Renal cortical epithelial cell (primary cell): ENCODE measurements around the gene SNX11. TPM values are rescaled to one million over a fixed set of nuclear protein-coding genes. Genes with fewer than 3 reads are reported as not detected.

Experiments used
- DNase-seq: peaks from one replicate; pipeline ENCODE4 v3.0.0-alpha.2; 2011; ENCODE audit warnings: low read depth
- total RNA-seq: library from RNA; depleted of rRNA; stranded (reverse); fragments of >200 nt; gene quantifications from 2 replicates; pipeline ENCODE4 v1.2.3, GENCODE V29; 2014

SNX11 gene
- total RNA-seq, 1 donor from 2014 or later = 16.1 TPM

DNA sequence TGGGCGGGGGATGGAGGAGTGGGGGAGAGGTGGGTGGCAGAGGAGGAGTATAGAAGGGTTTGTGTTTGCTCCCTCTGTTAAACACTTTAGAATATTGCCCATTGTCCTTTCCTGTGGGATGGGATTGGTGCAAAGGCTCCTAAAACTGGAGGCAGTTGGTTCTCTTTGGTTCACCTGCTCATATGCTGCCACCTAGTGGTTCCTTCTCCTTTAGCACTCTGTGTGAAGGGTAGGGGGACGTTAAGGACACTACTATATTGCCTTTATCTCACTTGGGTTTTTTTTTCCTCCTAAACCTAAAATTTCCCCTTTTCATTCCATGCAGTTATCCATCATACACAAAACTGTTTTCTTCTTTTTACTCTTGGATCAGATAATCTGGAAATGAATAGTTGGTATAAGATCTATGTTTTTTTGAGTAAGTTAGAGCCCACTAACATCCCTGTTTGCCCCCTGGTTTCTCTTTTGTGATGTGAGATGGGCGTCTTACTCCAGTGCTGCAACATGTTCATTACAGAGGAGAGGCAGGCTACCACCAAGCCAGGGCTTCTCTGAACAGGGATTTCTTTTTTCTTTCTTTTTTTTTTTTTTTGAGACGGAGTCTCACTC lies 23.8 kb downstream of the SNX11 start:
- DNase-seq = peak; percentile 66

DNA sequence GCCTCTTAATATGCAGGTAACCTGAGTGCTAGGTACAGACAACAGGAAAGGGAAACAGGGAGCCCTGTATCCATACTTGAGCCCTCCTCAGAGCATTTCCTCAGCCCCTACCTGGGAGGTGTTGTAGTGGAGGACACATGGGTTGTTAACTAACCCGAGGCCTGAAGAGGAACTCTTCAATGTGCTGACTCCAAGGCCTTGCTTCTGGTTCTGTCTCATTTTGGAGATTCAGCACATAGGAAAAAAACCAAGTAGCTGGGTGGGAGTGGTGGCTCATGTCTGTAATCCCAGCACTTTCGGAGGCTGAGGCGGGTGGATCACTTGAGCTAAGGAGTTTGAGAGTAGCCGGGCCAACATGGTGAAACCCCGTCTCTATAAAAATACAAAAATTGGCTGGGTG lies 24.8 kb downstream of the SNX11 start:
- DNase-seq = no peak

DNA sequence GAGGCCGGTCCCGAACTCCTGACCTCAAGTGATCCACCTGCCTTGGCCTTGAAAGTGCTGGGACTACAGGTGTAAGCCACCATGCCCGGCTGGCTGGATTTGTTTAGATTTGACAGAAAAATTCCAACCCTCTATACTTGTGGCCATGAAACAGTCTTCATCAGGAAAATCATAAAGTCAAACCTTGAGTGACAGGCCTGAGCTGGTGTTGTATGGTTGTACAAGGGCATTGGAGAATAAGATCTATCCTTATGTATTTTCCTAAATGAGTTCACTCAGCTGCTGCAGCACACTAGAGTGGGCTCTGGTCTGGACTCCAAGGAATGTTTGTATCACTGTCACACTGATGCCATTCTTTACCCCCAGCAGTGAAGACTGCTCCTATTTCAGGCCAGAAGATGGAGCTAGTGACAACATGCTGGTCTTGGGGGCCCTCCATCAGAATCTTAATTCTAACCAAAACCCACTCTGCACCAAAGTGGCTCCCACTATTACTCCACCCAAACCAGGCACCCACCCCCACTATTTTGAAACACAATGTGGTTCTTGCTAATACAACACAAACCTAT lies 27.4 kb downstream of the SNX11 start:
- no peak for DNase-seq

DNA sequence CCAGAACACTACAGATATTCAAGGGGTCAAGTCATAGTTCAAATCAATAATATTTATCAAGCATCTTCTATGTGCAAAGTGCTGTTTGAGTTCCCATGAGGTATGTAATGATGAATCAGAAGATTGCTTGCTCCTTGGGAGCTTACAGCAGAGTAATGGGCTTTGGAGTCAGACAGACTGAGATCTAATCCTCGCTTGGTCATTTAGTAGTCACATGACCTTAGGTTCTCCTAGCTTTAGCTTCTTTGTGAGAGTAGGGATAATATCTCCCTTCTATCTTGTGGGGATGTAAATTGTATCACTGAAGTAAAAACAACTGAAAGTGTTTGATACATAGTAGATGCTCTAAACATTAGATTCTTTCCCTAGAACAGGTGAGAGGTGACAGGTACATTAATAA lies 30.1 kb downstream of the SNX11 start:
- DNase-seq = no peak

DNA sequence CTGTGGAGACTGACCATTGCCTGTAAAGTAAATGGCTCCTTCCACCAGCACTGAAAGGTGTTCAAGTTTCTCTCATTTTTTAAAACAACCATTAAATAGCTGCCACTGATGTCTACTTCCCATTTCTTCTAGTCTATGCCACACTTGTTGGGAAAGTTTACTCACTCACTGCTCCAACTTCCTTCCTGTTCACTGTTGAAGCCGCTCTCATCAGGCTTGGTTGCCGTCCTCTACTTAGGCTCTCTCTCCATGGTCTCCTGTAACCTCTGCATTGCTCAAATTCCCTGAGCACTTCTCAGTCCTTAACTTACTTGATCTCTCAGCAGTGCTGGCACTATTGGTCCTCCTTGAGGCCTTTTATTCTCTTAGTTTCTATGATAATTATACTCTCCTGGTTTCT lies 32.4 kb downstream of the SNX11 start:
- DNase-seq = no peak

DNA sequence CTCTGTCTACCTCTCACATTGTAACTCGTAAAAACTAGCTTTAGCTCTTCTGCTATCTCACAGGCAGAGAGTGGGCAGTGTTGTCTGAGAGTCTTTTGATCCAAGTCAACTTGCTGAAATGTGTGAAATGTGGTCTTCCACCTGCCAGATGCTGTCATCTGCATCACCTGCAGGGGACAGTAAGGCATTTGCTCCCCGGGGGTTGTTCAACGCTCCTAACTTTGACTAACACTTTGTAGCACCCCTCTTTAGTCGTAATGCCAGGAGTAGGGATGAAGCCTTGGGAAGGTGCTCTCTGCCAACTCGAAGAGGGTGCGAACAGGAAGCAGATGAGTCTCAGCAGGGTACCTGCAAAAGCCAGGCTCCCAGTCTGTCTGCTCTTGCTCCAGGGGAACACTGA lies 36.1 kb downstream of the SNX11 start:
- no peak for DNase-seq

DNA sequence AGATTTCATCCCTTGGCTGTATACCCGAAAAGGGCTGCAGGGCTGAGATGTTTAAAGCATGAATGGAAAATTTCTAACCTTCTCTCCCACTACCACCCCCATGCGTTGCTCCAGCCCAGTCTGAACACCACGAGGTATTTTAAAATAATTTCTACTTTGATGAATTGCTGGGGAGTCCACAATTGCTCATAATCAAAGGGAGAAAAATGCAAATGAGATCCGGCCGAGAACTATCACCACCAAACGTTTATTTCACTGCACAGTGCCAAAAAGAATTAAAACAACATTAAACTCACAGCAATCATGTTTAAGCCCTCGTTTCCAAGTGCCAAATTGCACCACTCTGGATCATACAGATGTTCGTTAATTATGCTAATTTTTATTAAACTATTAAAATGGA lies 36.7 kb downstream of the SNX11 start:
- DNase-seq = no peak

DNA sequence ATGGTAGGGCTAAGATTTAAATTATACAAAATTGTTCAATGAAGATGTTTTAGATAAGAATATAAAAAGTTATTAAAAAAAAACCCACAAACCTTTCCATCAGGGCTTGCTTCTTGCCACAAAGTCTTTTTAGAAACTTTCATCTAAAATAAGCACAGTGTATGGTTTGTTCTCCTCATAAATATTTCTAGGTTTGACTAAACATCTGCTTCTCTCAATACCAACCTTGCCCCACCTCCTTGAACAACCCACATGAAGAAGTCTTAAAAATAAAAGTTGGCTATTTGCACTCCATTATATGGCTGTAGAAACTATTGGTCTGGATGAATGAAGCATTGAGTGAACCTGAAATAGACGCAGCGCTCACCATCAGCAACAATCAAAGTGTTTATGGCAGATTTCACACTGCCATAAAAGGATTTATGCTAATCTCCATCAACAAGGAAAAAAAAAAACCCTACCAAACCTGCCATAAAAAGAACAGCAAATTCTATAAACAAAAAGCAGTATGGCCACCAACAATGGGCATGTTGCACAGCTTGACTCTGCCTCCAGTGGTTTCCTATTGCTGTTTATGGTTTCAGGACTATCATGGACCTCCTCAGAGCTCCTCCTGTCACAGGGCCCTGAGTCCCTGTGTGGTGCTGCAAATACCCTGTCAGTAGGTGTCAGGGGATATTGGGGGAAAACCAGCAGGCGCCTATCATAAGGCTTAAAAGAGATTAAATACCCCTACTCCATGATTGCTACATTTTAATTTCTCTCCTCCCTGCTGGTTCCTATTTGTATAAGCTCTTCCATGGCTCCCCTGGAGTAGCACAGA lies 37.6 kb downstream of the SNX11 start:
- no peak for DNase-seq

DNA sequence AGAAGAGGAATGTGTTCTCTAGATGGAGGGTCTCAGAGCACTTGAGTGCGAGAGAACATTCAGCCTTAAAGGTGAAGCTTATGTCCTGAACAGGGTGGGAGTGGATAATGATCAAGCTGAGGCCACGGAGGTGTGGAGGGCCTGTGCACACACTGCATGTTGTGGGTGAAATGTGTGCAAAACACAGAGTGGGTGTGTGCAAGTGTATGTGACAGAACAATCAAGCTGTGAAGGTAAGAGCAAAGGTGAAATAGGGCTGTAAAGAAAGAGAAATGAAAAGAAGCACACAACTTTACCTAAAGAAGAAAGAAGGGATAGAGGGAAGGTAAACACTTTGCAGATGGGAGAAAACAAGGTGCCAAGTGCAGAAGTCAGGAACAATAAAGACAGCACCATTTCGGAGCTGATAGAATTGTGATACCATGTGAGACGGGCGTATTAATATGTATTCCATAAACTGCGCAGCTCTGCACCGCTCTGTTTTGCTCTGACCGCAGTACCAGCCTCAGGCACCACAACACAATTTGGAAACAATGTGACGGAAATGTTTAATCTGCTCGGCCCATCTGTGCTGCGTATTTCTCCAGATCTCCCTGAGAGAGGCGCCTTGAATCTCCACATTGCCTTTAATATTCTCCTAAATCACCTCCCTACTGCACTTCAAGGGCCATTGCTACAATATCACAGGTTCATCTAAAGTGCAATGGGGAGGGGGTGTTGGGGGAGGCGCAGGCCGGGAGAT lies 40.6 kb downstream of the SNX11 start:
- no peak for DNase-seq

DNA sequence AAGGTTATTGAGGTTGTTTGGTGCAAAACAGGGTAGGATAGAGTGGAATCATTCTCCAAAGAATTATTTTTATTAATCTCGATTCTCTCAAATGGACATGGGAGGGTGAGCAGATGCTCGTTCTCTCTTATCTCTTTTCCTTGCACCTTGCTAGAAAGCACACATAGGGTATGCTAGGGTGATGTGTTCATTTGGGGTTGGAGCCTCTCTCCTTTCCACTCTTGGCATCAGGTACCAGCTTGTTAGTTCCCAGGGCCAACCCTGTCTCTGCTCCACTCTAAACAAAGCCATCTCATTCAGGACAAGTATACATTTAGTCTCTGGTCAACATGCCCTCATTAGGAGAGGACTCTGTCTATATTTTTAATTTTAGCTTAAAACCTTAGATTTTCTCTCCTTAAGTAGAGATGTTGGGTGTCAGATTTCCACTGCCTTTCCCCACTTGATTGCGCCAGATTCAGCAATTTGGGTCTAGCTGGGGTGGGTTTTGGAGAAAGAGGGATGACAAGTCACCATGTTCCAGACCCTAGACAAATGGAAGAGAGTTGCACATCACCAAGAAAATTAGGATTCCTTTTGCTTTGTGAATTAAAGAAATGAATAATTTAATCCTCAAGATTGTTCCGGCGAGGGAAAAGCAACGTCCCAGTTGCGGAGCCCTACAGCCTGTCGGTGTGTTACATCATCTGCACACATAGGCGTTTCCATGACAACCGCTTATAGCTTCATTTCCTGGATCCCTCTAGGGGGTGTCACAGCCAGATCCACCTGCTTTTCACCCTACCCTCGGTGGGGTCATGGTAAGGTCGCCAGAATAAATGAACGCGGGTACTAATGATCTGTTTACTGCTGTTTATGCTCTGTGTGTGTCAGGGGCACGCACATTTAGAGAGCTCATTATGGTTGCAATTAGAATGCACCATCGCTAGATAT lies 41.6 kb downstream of the SNX11 start:
- no peak for DNase-seq

DNA sequence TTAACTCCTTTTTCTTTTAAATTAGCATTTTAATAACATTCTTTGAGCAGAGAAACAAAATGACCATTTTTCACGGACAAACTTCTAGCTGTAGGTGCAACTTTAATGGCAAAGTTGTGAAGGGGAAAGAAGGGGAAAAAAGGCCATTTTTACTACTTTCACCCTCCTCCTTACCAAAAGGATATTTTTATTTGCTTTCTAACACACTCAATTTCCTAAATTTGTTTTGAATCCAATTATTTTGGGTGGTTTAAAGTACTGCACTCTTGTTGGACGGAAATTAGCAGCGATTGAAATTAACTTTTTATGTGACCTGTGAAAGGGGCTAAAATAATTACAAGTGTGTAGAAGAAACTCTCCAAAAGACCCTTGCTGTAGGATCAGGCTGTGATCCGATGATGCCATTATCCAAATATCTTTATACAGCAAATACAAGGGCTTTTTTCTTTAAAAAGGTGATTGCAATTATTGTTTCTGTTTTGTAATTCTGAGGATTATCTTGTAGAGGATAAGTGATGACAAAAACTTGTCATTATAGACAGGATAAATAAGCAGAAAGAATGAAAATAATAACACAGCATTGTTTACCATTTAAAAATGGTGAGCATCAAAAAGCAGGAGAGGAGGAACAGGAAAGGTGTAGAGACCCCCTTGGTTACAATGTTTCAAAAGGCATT lies 42.4 kb downstream of the SNX11 start:
- no peak for DNase-seq

DNA sequence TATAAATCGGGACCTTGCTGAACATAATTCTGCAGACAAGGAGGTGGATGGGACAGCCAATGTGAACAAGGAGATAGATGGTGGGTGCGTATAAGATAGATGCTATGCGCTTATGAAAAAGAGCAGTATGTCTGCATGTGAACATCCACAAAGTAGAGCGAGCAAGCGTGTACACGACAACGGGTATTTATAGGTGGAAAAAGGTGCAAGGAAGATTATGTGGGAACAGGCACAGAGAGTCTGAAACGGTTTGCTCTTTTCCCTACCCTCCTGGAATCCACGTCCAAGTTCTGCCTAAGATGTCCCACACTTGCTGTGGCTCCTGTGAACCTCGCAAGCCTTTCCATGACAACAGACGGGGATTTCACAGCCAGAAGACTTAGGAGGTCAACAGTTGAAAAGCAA lies 43.0 kb downstream of the SNX11 start:
- no peak for DNase-seq

DNA sequence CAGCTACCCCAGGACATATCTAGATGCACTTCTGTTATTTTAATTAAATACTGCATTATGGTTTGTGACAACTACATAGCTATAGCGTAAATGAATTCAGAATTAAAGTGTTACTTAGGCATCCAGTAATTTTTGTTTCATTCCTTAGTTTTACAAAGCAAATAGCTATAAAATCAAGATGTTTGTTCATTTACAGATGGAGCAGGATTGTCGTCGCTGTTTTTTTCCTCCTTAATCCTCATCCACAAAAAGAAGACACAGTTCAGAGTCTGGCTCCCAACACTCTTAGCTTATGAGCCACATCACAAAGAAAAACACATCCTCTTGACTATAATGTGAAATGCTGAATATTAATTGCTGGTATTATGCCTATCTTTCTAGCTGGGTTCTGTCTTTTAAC lies 43.7 kb downstream of the SNX11 start:
- no peak for DNase-seq

DNA sequence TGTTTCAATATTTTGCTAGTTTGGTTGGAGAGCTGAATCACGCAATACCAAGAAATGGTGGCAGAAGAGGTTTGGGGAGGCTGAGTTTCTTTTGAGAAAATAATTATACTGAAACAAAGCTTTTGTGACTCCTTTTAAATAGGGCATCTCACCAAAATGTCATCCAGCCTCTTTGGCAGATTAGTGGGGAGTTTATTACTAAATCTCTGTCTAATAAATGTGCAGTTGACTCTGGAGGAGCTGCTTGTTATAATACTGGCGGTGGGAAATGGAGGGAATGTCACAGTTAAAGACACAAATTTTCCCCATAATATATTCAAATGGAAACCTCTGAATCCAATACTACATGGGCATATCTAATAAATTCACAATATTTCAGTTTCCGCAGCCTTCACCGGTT lies 44.7 kb downstream of the SNX11 start:
- no peak for DNase-seq

DNA sequence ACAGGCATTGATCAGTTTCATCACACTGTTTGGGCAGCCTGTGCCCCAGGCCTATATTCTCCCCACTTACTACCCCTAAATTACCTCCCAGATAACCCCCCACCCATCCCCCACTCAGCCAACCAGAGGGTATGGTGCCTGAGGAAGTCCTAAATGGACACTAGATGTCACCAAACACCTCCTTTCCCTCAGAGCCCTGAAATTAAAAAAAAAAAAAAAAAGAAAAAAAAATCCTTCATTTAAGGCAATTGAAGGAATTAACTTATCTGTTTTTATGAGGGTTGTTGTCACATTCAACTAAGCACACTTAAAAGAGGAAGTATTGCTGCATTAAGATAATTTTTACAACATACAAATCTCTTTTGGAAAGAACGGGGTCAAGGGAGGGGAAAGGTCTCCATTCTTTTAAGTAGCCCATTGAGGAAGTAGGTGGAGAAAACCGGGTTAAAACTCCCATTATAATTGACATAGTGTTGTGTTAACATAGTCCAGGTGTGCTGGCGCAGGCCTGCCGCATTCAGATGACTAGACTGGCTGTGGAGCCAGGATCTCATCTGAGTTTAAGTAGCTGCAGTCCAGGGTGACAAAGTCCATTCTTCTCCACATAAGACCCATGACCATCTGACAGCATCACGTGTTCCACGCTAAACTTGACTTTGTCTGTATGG lies 46.3 kb downstream of the SNX11 start:
- peak; percentile 74 for DNase-seq

DNA sequence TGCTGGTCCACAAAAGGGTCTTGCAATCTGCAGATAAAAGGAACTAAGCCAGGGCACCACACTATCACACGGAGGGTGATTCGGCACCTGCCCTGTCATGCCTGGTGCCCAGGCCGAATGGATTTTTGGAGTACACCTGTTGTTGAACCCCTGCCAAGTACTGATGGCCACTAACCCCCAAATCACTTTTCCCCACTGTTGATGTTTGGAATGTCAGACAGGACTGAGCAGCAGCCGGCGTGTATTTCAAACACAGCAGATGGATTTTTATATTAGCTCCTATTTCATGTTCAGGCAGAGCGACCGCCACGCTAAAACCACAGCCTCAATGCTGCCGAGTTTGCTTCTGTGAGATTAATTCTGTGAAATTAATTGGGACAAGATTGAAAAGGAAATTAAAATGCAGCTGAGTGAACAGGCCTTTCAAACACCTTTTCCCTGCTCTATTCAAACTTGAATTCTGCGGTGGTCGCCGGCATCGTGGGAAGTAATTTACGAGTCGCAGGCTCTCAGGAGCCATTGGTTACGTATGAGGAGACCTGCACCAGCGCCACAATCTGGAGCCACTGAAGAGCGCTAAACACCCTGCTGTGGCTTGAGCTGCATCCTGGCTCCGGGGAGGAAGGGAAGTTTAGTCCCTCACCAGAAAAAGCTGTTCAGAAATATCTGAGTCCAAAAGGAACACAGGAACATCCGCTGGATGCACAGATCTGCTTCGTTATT lies 48.5 kb downstream of the SNX11 start:
- no peak for DNase-seq

DNA sequence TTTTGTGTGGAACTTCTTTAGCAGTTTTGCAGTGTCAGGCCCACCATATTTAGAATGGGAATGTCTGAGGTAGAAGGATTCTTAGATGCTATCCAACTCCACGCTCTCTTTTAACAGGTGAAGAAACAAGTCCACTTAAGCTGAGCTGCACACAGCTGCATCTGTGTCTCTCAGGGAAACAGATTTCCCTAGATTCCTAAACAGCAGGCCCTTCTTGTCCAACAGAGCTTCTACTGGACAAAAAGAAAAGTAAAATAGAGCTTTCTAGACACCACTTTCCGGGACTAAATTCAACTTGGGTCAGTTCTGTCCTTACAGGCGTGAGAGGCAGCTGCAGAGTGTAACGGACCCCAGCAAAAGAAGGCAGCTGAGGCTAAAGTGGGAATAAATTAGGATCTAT lies 51.7 kb downstream of the SNX11 start:
- DNase-seq = no peak

DNA sequence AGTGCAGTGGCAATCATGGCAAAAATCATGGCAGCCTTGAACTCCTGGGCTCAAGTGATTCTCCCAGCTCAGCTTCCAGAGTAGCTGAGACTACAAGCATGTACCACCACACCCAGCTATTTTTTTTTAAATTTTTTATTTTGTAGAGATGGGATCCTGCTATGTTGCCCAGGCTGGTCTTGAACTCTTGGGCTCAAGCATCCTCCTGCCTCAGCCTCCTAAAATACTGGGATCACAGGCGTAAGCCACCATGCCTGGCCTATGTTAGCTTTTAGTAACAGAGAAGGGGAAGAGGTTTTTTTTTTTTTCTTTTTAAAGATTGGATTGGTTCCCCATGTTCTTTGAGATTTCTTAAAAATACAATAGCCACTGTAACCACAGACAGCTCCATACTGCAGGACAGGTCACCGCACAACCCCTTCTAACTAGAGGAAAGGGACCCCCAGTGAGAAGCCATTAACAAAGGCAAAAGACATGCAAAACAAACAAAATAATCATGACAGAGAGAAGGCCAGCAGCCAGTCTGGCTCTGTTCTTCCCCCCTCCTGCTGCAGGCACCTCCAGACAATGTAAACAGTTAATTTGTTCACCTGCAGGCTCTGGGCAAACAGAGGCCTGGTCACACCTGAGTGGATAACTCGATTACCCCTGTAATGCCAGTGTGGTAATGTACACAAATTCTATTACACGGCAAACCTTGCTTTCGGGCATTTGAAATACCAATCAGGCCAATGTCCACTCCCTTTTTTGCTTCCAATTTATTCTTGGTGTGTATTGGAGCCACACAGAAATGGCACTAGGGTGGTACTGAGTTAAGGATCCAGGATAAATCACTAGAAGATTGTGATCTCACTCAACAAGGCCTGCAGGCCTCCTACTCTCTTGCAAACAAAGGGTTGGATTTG lies 52.9 kb downstream of the SNX11 start:
- peak; percentile 63 for DNase-seq
